Activated CD8-positive, alpha-beta memory T cell treated with anti-CD3 and anti-CD28 coated beads, Interleukin-2, amount 50 U/mL, for 1 hour (primary cell): ENCODE data around the gene MAPK8IP2.
"Not testable (repeated sequence)": the region's sequence is repeated elsewhere in the genome, so short reads cannot be mapped to it uniquely, and the experiment has no call there.

ENCODE experiments used
- DNase-seq: peaks from one replicate; pipeline ENCODE4 v3.0.0-alpha.2; 2020; ENCODE audit errors: extremely low read depth

The MAPK8IP2 gene

GRCh38 chr22:50612528-50613221 lies 12.1 kb downstream of the MAPK8IP2 start:
- DNase-seq = no peak

GRCh38 chr22:50613291-50613981 lies 12.8 kb downstream of the MAPK8IP2 start:
- DNase-seq = no peak

- not testable (repeated sequence) for DNase-seq
Measured at GRCh38 chr22:50614296-50614695, 13.7 kb downstream of the MAPK8IP2 start.

GRCh38 chr22:50620593-50621355 lies 20.2 kb downstream of the MAPK8IP2 start:
- peak; percentile 79 for DNase-seq

- peak; percentile 29 for DNase-seq
Measured at GRCh38 chr22:50621356-50621880, 20.8 kb downstream of the MAPK8IP2 start.

GRCh38 chr22:50621948-50622722 lies 21.5 kb downstream of the MAPK8IP2 start:
- no peak for DNase-seq

- DNase-seq = no peak
Measured at GRCh38 chr22:50622723-50623327, 22.2 kb downstream of the MAPK8IP2 start.

- DNase-seq = no peak
Measured at GRCh38 chr22:50624347-50625130, 23.9 kb downstream of the MAPK8IP2 start.

GRCh38 chr22:50625131-50625567 lies 24.6 kb downstream of the MAPK8IP2 start:
- no peak for DNase-seq

- DNase-seq = no peak
Measured at GRCh38 chr22:50625568-50626313, 25.1 kb downstream of the MAPK8IP2 start.

- no peak for DNase-seq
Measured at GRCh38 chr22:50626314-50626849, 25.8 kb downstream of the MAPK8IP2 start.

GRCh38 chr22:50626850-50627641 lies 26.5 kb downstream of the MAPK8IP2 start:
- DNase-seq = no peak

GRCh38 chr22:50627642-50628542 lies 27.3 kb downstream of the MAPK8IP2 start, which contains the start of gene ARSA:
Gene ARSA (minus strand): TSS chr22:50628152. CDS start chr22:50627779, 373 bp downstream.
- peak; percentile 26 for DNase-seq

- no peak for DNase-seq
Measured at GRCh38 chr22:50628543-50629134, 28.0 kb downstream of the MAPK8IP2 start.

- no peak for DNase-seq
Measured at GRCh38 chr22:50630376-50630775, 29.8 kb downstream of the MAPK8IP2 start.

- no peak for DNase-seq
Measured at GRCh38 chr22:50633086-50633485, 32.5 kb downstream of the MAPK8IP2 start.

GRCh38 chr22:50633771-50634170 lies 33.2 kb downstream of the MAPK8IP2 start:
- no peak for DNase-seq
